ENCODE measurements around the gene IZUMO2. TPM values are rescaled to one million over a fixed set of nuclear protein-coding genes. Genes with fewer than 3 reads are reported as not detected.

The IZUMO2 gene
- polyA plus RNA-seq, 1 donor from 2014 or later, result not detected

- H4K20me1 ChIP-seq (ENCODE audit: insufficient read depth), result no peaks in the 10 kb centered on the region
- TF ChIP-seq TAF1 (IDR thresholded peaks at IDR 0.05; ENCODE audit: low read depth) (no peak), RAD21 (conservative IDR thresholded peaks at IDR 0.05) (no peak)
- no peaks in the 10 kb centered on the region for H3F3A ChIP-seq (ENCODE audit: insufficient read depth, low read length, poor library complexity, severe bottlenecking)
- no peaks in the 10 kb centered on the region for H3K79me2 ChIP-seq (replicated peaks; ENCODE audit: insufficient read depth, low read length)
- H2AFZ ChIP-seq (ENCODE audit: low read depth, low read length), result no peak overlapping the region
- H3K9ac ChIP-seq (ENCODE audit: low read length), result no peak overlapping the region
- no peak overlapping the region for H3K4me2 ChIP-seq (ENCODE audit: low read length)
- no peaks in the 10 kb centered on the region for H3K27me3 ChIP-seq (ENCODE audit: insufficient read depth, low read depth, low read length)
- no peaks in the 10 kb centered on the region for H3K36me3 ChIP-seq (ENCODE audit: insufficient read depth, low read length)
- no peaks in the 10 kb centered on the region for H3K9me2 ChIP-seq (ENCODE audit: insufficient read depth, low read length)
- H3K4me3 ChIP-seq (ENCODE audit: low read length), result no peak overlapping the region
- no peak overlapping the region for H3K27ac ChIP-seq (ENCODE audit: low read length)
- no peaks in the 10 kb centered on the region for H3K9me3 ChIP-seq (ENCODE audit: low read length)
Observed at GRCh38 chr19:50176775-50177174, 13.7 kb upstream of the IZUMO2 start.

DNA sequence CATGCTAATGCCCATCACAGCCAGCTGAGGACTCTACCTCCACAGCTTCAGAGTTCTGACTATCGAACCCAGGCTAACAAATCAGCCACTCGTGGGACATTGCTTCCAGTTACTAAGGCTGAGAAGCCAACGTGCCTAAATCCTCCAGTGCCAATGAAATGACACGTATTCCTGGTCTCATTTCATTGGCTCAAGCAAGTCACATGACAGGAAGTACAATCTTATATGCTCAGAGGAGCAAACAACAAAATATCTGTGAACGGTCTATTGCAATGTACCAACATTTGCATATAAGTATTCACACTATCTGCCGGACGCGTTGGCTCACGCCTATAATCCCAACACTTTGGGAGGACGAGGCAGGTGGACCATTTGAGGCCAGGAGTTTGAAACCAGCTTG is 12.8 kb upstream of the IZUMO2 start:
- Histone ChIP-seq H4K20me1 (ENCODE audit: insufficient read depth) (no peaks in the 10 kb centered on the region), H3K9me3 (ENCODE audit: low read length) (no peaks in the 10 kb centered on the region), H2AFZ (ENCODE audit: low read depth, low read length) (no peak overlapping the region), H3K36me3 (ENCODE audit: insufficient read depth, low read length) (no peaks in the 10 kb centered on the region), H3K4me2 (ENCODE audit: low read length) (no peak overlapping the region), H3K9ac (ENCODE audit: low read length) (no peak overlapping the region), H3K4me3 (ENCODE audit: low read length) (no peak overlapping the region), H3K79me2 (replicated peaks; ENCODE audit: insufficient read depth, low read length) (no peaks in the 10 kb centered on the region), H3K27ac (ENCODE audit: low read length) (no peak overlapping the region), H3K27me3 (ENCODE audit: insufficient read depth, low read depth, low read length) (no peaks in the 10 kb centered on the region), H3F3A (ENCODE audit: insufficient read depth, low read length, poor library complexity, severe bottlenecking) (no peaks in the 10 kb centered on the region), H3K9me2 (ENCODE audit: insufficient read depth, low read length) (no peaks in the 10 kb centered on the region)
- TF ChIP-seq RAD21 (conservative IDR thresholded peaks at IDR 0.05), result no peak
- TF ChIP-seq REST (IDR thresholded peaks at IDR 0.05; ENCODE audit: borderline replicate concordance), result no peak
- no peak for TF ChIP-seq EP300 (conservative IDR thresholded peaks at IDR 0.05; ENCODE audit: poor library complexity, severe bottlenecking)
- TF ChIP-seq, protein P1, sequence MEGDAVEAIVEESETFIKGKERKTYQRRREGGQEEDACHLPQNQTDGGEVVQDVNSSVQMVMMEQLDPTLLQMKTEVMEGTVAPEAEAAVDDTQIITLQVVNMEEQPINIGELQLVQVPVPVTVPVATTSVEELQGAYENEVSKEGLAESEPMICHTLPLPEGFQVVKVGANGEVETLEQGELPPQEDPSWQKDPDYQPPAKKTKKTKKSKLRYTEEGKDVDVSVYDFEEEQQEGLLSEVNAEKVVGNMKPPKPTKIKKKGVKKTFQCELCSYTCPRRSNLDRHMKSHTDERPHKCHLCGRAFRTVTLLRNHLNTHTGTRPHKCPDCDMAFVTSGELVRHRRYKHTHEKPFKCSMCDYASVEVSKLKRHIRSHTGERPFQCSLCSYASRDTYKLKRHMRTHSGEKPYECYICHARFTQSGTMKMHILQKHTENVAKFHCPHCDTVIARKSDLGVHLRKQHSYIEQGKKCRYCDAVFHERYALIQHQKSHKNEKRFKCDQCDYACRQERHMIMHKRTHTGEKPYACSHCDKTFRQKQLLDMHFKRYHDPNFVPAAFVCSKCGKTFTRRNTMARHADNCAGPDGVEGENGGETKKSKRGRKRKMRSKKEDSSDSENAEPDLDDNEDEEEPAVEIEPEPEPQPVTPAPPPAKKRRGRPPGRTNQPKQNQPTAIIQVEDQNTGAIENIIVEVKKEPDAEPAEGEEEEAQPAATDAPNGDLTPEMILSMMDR (IDR thresholded peaks at IDR 0.05; ENCODE audit: poor library complexity, severe bottlenecking), result no peak
- TF ChIP-seq EZH2 (IDR thresholded peaks at IDR 0.05; ENCODE audit: borderline replicate concordance, insufficient read depth, low read length, poor library complexity, severe bottlenecking), result no peak
- TF ChIP-seq MXI1 (conservative IDR thresholded peaks at IDR 0.05; ENCODE audit: poor library complexity, severe bottlenecking), result no peak
- no peak for TF ChIP-seq POLR2AphosphoS5 (IDR thresholded peaks at IDR 0.05)
- no peak for TF ChIP-seq TAF1 (IDR thresholded peaks at IDR 0.05; ENCODE audit: low read depth)
- no peak for TF ChIP-seq SMC3 (conservative IDR thresholded peaks at IDR 0.05; ENCODE audit: poor library complexity)

Data from neural cell (in vitro differentiated cells).